Measurements from ENCODE around the gene BAIAP2L1.

GRCh38 chr7:98256431-98256830, 144.5 kb downstream of the BAIAP2L1 start:
- no peak for TF ChIP-seq CTCF (conservative IDR thresholded peaks at IDR 0.05)
- TF ChIP-seq ZFX (IDR thresholded peaks at IDR 0.05), result no peak

Measured in C4-2B (cell line).